G401.6 (cell line): ENCODE measurements around the gene ENSA.
"Not testable (repeated sequence)": the region's sequence is repeated elsewhere in the genome, so short reads cannot be mapped to it uniquely, and the experiment has no call there.

Source experiments
- FAIRE-seq: peaks from 2 replicates; lab custom pipeline; 2012; peaks lifted over from hg19 to GRCh38; lab: Jason Lieb, UNC

Gene ENSA

GRCh38 chr1:150580966-150581365 is 48.4 kb downstream of the ENSA start:
- not testable (repeated sequence) for FAIRE-seq

GRCh38 chr1:150579945-150580642 is 49.3 kb downstream of the ENSA start:
- no peak for FAIRE-seq

GRCh38 chr1:150579110-150579944 is 50.1 kb downstream of the ENSA start, which contains the start of gene MCL1:
Gene MCL1 (minus strand): TSS chr1:150579610. CDS start chr1:150579530, 80 bp downstream.
- FAIRE-seq, result no peak

GRCh38 chr1:150578272-150579109 is 50.9 kb downstream of the ENSA start:
- no peak for FAIRE-seq

GRCh38 chr1:150577557-150578271 is 51.7 kb downstream of the ENSA start:
- FAIRE-seq, result no peak

- FAIRE-seq, result no peak
Observed at GRCh38 chr1:150576794-150577556, 52.4 kb downstream of the ENSA start.

- no peak for FAIRE-seq
Observed at GRCh38 chr1:150576367-150576711, 53.1 kb downstream of the ENSA start.

- FAIRE-seq, result no peak
Observed at GRCh38 chr1:150575518-150576366, 53.7 kb downstream of the ENSA start.

- FAIRE-seq, result no peak
Observed at GRCh38 chr1:150575072-150575489, 54.3 kb downstream of the ENSA start.

GRCh38 chr1:150574260-150575071 is 54.9 kb downstream of the ENSA start:
- no peak for FAIRE-seq

GRCh38 chr1:150573648-150574071 is 55.8 kb downstream of the ENSA start:
- FAIRE-seq, result not testable (repeated sequence)

GRCh38 chr1:150572918-150573647 is 56.3 kb downstream of the ENSA start:
- no peak for FAIRE-seq
